Endothelial cell of umbilical vein (primary cell): ENCODE measurements around the gene PTPRD.
A peak's percentile ranks its signal among the peaks of the same experiment; 100 is the strongest.

Experiments used
- EZH2 ChIP-seq: IDR thresholded peaks from 2 replicates; pipeline ENCODE4 v1.6.1; 2012; ENCODE audit warnings: borderline replicate concordance, low read depth, mild to moderate bottlenecking, moderate library complexity, low read length, inconsistent platforms; ENCODE audit not compliant: severe bottlenecking
- POLR2A ChIP-seq: IDR thresholded peaks from 2 replicates; pipeline ENCODE4 v1.6.1; 2012; ENCODE audit warnings: low read depth, mild to moderate bottlenecking, control low read depth, low read length
- POLR2AphosphoS5 ChIP-seq: IDR thresholded peaks from 2 replicates; pipeline ENCODE4 v1.6.1; 2012; ENCODE audit warnings: low read depth, mild to moderate bottlenecking, control low read depth, low read length, moderate library complexity; ENCODE audit not compliant: insufficient read depth
- TF ChIP-seq, protein P1 (sequence below), 2 donors: IDR thresholded peaks; 1 replicate in 1 of 2; 2 replicates in 1 of 2; pipeline ENCODE4 v1.5.1; 2011; ENCODE audit warnings: low read length in 2 of 2, mild to moderate bottlenecking in 2 of 2, moderate library complexity in 2 of 2, control low read depth in 1 of 2, inconsistent platforms in 1 of 2, low read depth in 1 of 2; ENCODE audit not compliant: insufficient read depth in 1 of 2; ENCODE audit errors: extremely low read depth in 1 of 2

DNA sequence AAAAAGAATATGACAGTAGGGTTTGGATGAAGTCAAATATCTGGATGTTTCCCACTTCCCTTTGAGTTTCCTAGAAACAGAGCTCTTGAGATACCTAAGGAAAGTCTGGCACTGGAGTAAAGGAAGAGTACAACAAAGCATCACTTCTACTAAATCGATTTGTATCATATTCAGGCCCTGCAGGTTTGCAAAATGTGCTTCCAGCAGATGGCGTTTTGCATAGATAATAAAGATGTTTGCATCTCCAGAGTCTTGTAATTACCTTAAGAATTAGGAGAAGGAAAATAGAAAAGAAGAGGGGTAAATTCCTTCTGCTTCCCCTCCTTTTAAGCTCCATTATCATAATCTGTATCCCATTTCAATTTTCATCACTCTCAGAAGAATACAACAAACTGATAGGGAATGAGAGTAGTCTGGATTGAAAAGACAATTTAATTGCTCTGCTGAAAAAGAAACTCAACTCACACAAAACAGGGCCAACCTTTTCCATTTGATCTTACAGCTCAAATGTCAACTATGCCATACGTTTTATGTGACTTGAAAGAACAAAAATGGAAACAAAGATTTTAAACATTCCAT lies 380.4 kb downstream of the PTPRD start:
- TF ChIP-seq POLR2A = no peak
- TF ChIP-seq, protein P1, sequence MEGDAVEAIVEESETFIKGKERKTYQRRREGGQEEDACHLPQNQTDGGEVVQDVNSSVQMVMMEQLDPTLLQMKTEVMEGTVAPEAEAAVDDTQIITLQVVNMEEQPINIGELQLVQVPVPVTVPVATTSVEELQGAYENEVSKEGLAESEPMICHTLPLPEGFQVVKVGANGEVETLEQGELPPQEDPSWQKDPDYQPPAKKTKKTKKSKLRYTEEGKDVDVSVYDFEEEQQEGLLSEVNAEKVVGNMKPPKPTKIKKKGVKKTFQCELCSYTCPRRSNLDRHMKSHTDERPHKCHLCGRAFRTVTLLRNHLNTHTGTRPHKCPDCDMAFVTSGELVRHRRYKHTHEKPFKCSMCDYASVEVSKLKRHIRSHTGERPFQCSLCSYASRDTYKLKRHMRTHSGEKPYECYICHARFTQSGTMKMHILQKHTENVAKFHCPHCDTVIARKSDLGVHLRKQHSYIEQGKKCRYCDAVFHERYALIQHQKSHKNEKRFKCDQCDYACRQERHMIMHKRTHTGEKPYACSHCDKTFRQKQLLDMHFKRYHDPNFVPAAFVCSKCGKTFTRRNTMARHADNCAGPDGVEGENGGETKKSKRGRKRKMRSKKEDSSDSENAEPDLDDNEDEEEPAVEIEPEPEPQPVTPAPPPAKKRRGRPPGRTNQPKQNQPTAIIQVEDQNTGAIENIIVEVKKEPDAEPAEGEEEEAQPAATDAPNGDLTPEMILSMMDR (IDR thresholded peaks at IDR 0.05; ENCODE audit: extremely low read depth in 1 of 2, insufficient read depth in 1 of 2, low read depth in 1 of 2, low read length in 2 of 2) = peak; percentile 9 to 12
- TF ChIP-seq POLR2AphosphoS5 = no peak
- no peak for TF ChIP-seq EZH2
